GM12878 (cell line): ENCODE data around the gene XRCC6. TPM values are rescaled to one million over a fixed set of nuclear protein-coding genes. Genes with fewer than 3 reads are reported as not detected.
A peak's percentile ranks its signal among the peaks of the same experiment; 100 is the strongest.

Source experiments
- BHLHE40 ChIP-seq, 2 experiments: fragments of 450-650 bp in 1 of 2; IDR thresholded peaks; 2 replicates each; pipeline ENCODE4 v1.6.1; 2011 to 2017; ENCODE audit warnings: low read depth in 2 of 2, borderline replicate concordance in 1 of 2, improper control_type of control experiment in 1 of 2, low read length in 1 of 2, mild to moderate bottlenecking in 1 of 2
- CBX3 ChIP-seq: fragments of 200-600 bp; sonication (generic); IDR thresholded peaks from 2 replicates; pipeline ENCODE4 v1.6.1; 2016; ENCODE audit warnings: low read depth, borderline replicate concordance
- DPF2 ChIP-seq: fragments of 450-650 bp; IDR thresholded peaks from 2 replicates; pipeline ENCODE4 v1.6.1; 2017; ENCODE audit warnings: mild to moderate bottlenecking
- EED ChIP-seq: sonication (generic); IDR thresholded peaks from 2 replicates; pipeline ENCODE4 v1.6.1; 2016; ENCODE audit warnings: antibody characterized with exemption, low read depth
- ESRRA ChIP-seq: IDR thresholded peaks from 2 replicates; pipeline ENCODE4 v1.6.1; 2012; ENCODE audit warnings: mild to moderate bottlenecking, low read length, improper control_type of control experiment
- EZH2 ChIP-seq: IDR thresholded peaks from 2 replicates; pipeline ENCODE4 v1.6.1; 2012; ENCODE audit warnings: low read depth, mild to moderate bottlenecking, control low read depth, inconsistent platforms, low read length, borderline replicate concordance; ENCODE audit not compliant: control insufficient read depth
- IRF4 ChIP-seq: IDR thresholded peaks from 2 replicates; pipeline ENCODE4 v1.6.1; 2011; ENCODE audit warnings: low read depth, low read length
- JUNB ChIP-seq: IDR thresholded peaks from 2 replicates; pipeline ENCODE4 v1.6.1; 2016; ENCODE audit warnings: antibody characterized with exemption, mild to moderate bottlenecking
- RBBP5 ChIP-seq: fragments of 200-600 bp; sonication (generic); conservative IDR thresholded peaks from 2 replicates; pipeline ENCODE4 v1.6.1; 2016
- SMAD5 ChIP-seq: IDR thresholded peaks from 2 replicates; pipeline ENCODE4 v1.6.1; 2016; ENCODE audit warnings: antibody characterized with exemption, low read depth
- YBX1 ChIP-seq: fragments of 450-650 bp; IDR thresholded peaks from 2 replicates; pipeline ENCODE4 v1.6.1; 2016; ENCODE audit warnings: antibody characterized with exemption
- ZNF622 ChIP-seq: fragments of 450-650 bp; IDR thresholded peaks from 2 replicates; pipeline ENCODE4 v1.6.1; 2017; ENCODE audit warnings: mild to moderate bottlenecking, inconsistent platforms
- polyA plus RNA-seq, 11 experiments: library from polyadenylated mRNA; depleted of rRNA in 4 of 11; unstranded in 6 of 11; stranded (reverse) in 5 of 11; fragments of >200 nt; fragmentation: Nextera tagmentation in 4 of 11; fragmentation: Illumina TruSeq in 1 of 11; extraction: Ambion mirVana in 4 of 11; extraction: Trizol in 1 of 11; gene quantifications; 1 replicate in 1 of 11; 2 replicates in 10 of 11; pipeline versions ENCODE4 v1.2.1 to v1.2.3, GENCODE V29; 2011 to 2016; ENCODE audit warnings: inconsistent platforms in 2 of 11, missing spikeins in 2 of 11, low read depth in 1 of 11
- total RNA-seq, 4 experiments: library from RNA; depleted of rRNA in 3 of 4; stranded (reverse); fragments of >200 nt in 3 of 4; fragmentation: Illumina TruSeq in 1 of 4; extraction: Trizol in 1 of 4; gene quantifications; 2 replicates each; pipeline versions ENCODE4 v1.2.1 to v1.2.3, GENCODE V29; 2013 to 2021
- TF ChIP-seq, protein P1 (sequence below): fragments of 150-350 bp; IDR thresholded peaks from 2 replicates; pipeline ENCODE4 v1.6.1; 2016; ENCODE audit warnings: low read depth, low read length
- TF ChIP-seq, protein P2 (sequence below): fragments of 150-350 bp; IDR thresholded peaks from 2 replicates; pipeline ENCODE4 v1.6.1; 2014; ENCODE audit warnings: mild to moderate bottlenecking, low read depth, low read length
- TF ChIP-seq, protein P3 (sequence below): fragments of 450-650 bp; IDR thresholded peaks from 2 replicates; pipeline ENCODE4 v1.6.1; 2018; ENCODE audit warnings: borderline replicate concordance, mild to moderate bottlenecking; ENCODE audit not compliant: partially characterized antibody
- TF ChIP-seq, protein P4 (sequence below): fragments of 450-650 bp; IDR thresholded peaks from 2 replicates; pipeline ENCODE4 v1.6.1; 2016; ENCODE audit warnings: mild to moderate bottlenecking, moderate library complexity, borderline replicate concordance

XRCC6 gene
- total and polyA plus RNA-seq, 10 of the 15 experiments (the other 5 are each of a cell fraction or from before 2014, with no cell fraction given), result 186 to 718 (median 348) TPM

DNA sequence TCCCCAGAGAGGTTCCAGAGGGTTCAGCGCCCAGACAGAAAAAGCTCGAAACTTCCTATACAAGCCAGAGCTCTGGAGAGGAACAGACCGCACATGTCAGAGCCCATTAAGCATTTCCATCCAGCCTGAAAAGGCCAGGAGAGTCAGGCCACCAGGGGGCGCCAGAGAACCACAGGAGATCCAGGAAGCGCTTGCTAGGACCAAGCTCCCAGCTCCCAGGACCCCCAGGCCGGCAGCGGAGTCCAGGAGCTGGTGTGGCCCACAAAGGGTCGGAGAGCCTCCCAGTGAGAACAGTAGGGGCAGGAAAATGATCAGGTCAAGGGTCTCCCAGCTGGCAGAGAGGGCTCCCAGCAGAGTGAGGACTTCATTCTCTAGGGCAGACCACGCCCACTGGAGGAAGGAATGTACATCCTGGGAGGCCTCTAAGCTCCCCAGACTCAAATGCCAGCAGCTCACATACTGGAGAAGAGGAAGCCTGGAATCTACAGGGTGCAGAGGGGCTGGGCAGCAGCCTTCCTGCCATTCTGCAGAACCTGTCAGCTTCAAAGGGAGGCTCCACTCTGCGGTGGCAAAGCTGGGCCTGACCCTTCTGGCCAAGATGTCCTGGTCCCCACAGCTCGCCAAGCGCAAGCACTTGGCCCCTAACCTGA lies 76.2 kb downstream of the XRCC6 start (continued):
- TF ChIP-seq, protein P1, sequence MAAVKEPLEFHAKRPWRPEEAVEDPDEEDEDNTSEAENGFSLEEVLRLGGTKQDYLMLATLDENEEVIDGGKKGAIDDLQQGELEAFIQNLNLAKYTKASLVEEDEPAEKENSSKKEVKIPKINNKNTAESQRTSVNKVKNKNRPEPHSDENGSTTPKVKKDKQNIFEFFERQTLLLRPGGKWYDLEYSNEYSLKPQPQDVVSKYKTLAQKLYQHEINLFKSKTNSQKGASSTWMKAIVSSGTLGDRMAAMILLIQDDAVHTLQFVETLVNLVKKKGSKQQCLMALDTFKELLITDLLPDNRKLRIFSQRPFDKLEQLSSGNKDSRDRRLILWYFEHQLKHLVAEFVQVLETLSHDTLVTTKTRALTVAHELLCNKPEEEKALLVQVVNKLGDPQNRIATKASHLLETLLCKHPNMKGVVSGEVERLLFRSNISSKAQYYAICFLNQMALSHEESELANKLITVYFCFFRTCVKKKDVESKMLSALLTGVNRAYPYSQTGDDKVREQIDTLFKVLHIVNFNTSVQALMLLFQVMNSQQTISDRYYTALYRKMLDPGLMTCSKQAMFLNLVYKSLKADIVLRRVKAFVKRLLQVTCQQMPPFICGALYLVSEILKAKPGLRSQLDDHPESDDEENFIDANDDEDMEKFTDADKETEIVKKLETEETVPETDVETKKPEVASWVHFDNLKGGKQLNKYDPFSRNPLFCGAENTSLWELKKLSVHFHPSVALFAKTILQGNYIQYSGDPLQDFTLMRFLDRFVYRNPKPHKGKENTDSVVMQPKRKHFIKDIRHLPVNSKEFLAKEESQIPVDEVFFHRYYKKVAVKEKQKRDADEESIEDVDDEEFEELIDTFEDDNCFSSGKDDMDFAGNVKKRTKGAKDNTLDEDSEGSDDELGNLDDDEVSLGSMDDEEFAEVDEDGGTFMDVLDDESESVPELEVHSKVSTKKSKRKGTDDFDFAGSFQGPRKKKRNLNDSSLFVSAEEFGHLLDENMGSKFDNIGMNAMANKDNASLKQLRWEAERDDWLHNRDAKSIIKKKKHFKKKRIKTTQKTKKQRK, result no peak
- TF ChIP-seq CBX3 (no peak), BHLHE40 (IDR thresholded peaks at IDR 0.05; ENCODE audit: borderline replicate concordance in 1 of 2, low read depth in 2 of 2, low read length in 1 of 2) (no peak), SMAD5 (no peak), EZH2 (no peak), DPF2 (no peak), EED (peak; percentile 48; the same call in 1 of the 2 replicates), YBX1 (no peak), ZNF622 (no peak), JUNB (no peak), ESRRA (no peak), RBBP5 (no peak), IRF4 (no peak)
- TF ChIP-seq, protein P2, sequence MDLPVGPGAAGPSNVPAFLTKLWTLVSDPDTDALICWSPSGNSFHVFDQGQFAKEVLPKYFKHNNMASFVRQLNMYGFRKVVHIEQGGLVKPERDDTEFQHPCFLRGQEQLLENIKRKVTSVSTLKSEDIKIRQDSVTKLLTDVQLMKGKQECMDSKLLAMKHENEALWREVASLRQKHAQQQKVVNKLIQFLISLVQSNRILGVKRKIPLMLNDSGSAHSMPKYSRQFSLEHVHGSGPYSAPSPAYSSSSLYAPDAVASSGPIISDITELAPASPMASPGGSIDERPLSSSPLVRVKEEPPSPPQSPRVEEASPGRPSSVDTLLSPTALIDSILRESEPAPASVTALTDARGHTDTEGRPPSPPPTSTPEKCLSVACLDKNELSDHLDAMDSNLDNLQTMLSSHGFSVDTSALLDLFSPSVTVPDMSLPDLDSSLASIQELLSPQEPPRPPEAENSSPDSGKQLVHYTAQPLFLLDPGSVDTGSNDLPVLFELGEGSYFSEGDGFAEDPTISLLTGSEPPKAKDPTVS, result peak; percentile 63; the same call in 1 of the 2 replicates
- TF ChIP-seq, protein P3, sequence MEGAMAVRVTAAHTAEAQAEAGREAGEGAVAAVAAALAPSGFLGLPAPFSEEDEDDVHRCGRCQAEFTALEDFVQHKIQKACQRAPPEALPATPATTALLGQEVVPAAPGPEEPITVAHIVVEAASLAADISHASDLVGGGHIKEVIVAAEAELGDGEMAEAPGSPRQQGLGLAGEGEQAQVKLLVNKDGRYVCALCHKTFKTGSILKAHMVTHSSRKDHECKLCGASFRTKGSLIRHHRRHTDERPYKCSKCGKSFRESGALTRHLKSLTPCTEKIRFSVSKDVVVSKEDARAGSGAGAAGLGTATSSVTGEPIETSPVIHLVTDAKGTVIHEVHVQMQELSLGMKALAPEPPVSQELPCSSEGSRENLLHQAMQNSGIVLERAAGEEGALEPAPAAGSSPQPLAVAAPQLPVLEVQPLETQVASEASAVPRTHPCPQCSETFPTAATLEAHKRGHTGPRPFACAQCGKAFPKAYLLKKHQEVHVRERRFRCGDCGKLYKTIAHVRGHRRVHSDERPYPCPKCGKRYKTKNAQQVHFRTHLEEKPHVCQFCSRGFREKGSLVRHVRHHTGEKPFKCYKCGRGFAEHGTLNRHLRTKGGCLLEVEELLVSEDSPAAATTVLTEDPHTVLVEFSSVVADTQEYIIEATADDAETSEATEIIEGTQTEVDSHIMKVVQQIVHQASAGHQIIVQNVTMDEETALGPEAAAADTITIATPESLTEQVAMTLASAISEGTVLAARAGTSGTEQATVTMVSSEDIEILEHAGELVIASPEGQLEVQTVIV, result no peak
- TF ChIP-seq, protein P4, sequence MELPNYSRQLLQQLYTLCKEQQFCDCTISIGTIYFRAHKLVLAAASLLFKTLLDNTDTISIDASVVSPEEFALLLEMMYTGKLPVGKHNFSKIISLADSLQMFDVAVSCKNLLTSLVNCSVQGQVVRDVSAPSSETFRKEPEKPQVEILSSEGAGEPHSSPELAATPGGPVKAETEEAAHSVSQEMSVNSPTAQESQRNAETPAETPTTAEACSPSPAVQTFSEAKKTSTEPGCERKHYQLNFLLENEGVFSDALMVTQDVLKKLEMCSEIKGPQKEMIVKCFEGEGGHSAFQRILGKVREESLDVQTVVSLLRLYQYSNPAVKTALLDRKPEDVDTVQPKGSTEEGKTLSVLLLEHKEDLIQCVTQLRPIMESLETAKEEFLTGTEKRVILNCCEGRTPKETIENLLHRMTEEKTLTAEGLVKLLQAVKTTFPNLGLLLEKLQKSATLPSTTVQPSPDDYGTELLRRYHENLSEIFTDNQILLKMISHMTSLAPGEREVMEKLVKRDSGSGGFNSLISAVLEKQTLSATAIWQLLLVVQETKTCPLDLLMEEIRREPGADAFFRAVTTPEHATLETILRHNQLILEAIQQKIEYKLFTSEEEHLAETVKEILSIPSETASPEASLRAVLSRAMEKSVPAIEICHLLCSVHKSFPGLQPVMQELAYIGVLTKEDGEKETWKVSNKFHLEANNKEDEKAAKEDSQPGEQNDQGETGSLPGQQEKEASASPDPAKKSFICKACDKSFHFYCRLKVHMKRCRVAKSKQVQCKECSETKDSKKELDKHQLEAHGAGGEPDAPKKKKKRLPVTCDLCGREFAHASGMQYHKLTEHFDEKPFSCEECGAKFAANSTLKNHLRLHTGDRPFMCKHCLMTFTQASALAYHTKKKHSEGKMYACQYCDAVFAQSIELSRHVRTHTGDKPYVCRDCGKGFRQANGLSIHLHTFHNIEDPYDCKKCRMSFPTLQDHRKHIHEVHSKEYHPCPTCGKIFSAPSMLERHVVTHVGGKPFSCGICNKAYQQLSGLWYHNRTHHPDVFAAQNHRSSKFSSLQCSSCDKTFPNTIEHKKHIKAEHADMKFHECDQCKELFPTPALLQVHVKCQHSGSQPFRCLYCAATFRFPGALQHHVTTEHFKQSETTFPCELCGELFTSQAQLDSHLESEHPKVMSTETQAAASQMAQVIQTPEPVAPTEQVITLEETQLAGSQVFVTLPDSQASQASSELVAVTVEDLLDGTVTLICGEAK, result no peak
